Measurements from ENCODE around the gene BUB1B.
"Not testable (repeated sequence)": the region's sequence is repeated elsewhere in the genome, so short reads cannot be mapped to it uniquely, and the experiment has no call there.

BUB1B gene

GRCh38 chr15:40160021-40160420, 848 bp upstream of the BUB1B start:
- H3K27ac ChIP-seq, result no peak overlapping the region; the same call in 1 of the 2 replicates
- no peak for TF ChIP-seq CTCF (conservative IDR thresholded peaks at IDR 0.05)

- peak overlapping the region; percentile 61; the same call in 1 of the 2 replicates for H3K27ac ChIP-seq
- no peak for TF ChIP-seq CTCF (conservative IDR thresholded peaks at IDR 0.05)
These were observed 973 bp downstream of the BUB1B start for GRCh38 chr15:40161693-40162391.

GRCh38 chr15:40162552-40162951, 1.7 kb downstream of the BUB1B start:
- H3K27ac ChIP-seq, result no peak overlapping the region

GRCh38 chr15:40163657-40164416, 3.0 kb downstream of the BUB1B start:
- TF ChIP-seq CTCF (conservative IDR thresholded peaks at IDR 0.05), result no peak
- no peak overlapping the region for H3K27ac ChIP-seq

More at GRCh38 chr15:40162552-40162951, 1.7 kb downstream of the BUB1B start:
- TF ChIP-seq CTCF (conservative IDR thresholded peaks at IDR 0.05), result no peak

GRCh38 chr15:40167374-40167773, 6.5 kb downstream of the BUB1B start:
- not testable (repeated sequence) for H3K27ac ChIP-seq

GRCh38 chr15:40175160-40175559, 14.3 kb downstream of the BUB1B start:
- TF ChIP-seq CTCF (conservative IDR thresholded peaks at IDR 0.05), result no peak
- H3K27ac ChIP-seq, result no peak overlapping the region

- no peak overlapping the region for H3K27ac ChIP-seq
- no peak for TF ChIP-seq CTCF (conservative IDR thresholded peaks at IDR 0.05)
These were observed 21.6 kb downstream of the BUB1B start for GRCh38 chr15:40182358-40183029.
